OCI-LY7 (cell line): ENCODE results near the gene HS6ST3. TPM values are rescaled to one million over a fixed set of nuclear protein-coding genes. Genes with fewer than 3 reads are reported as not detected.

Experiments
- BruUV-seq: library from RNA; stranded (reverse); fragments of 400-500 nt; replicated peaks from 2 replicates; lab custom pipeline; 2021; lab: Mats Ljungman, UMichigan
- CTCF ChIA-PET: fragments of 300-600 bp; sonication (Branson Sonifier 250); formaldehyde crosslinking; loops from one replicate; lab custom pipeline; 2022; ENCODE audit warnings: antibody characterized with exemption; ENCODE audit not compliant: unreplicated experiment; lab: Charles Lee
- POLR2A ChIA-PET: fragments of 300-600 bp; sonication (Branson Sonifier 250); formaldehyde crosslinking; loops from one replicate; lab custom pipeline; 2022; ENCODE audit warnings: antibody characterized with exemption; lab: Charles Lee
- DNase-seq: peaks from one replicate; pipeline ENCODE4 v3.0.0-alpha.2; 2015; ENCODE audit warnings: low spot score
- H2AFZ ChIP-seq: fragments of 200-600 bp; sonication (generic), shearing (Covaris generic); 2 replicates; pipeline ENCODE4 v1.6.1; 2014; ENCODE audit warnings: mild to moderate bottlenecking, antibody characterized with exemption, low read length, moderate library complexity
- H3K27ac ChIP-seq: fragments of 200-600 bp; sonication (generic); 2 replicates; pipeline ENCODE4 v1.5.1; 2014; ENCODE audit warnings: mixed run types, low read depth, mild to moderate bottlenecking, moderate library complexity, low read length, inconsistent platforms; ENCODE audit not compliant: poor library complexity, severe bottlenecking
- H3K36me3 ChIP-seq: fragments of 200-600 bp; sonication (generic); 2 replicates; pipeline ENCODE4 v1.6.1; 2014; ENCODE audit warnings: mild to moderate bottlenecking, antibody characterized with exemption, low read length, moderate library complexity, mixed read lengths; ENCODE audit not compliant: insufficient read depth
- H3K4me1 ChIP-seq: fragments of 200-600 bp; sonication (generic); 2 replicates; pipeline ENCODE4 v1.5.1; 2014; ENCODE audit warnings: mild to moderate bottlenecking, low read length; ENCODE audit not compliant: insufficient read depth, poor library complexity, severe bottlenecking
- H3K4me2 ChIP-seq: fragments of 200-600 bp; sonication (generic); 2 replicates; pipeline ENCODE4 v1.6.1; 2014; ENCODE audit warnings: mild to moderate bottlenecking, low read length
- H3K4me3 ChIP-seq: fragments of 200-600 bp; sonication (generic); 2 replicates; pipeline ENCODE4 v1.5.1; 2014; ENCODE audit warnings: mild to moderate bottlenecking, low read depth, low read length; ENCODE audit not compliant: poor library complexity, severe bottlenecking
- H3K79me2 ChIP-seq: fragments of 200-600 bp; sonication (generic); 2 replicates; pipeline ENCODE4 v1.6.1; 2016; ENCODE audit warnings: low read depth, mild to moderate bottlenecking, low read length, moderate library complexity, mixed read lengths; ENCODE audit not compliant: insufficient read depth
- H3K9me2 ChIP-seq: fragments of 200-600 bp; sonication (generic); 2 replicates; pipeline ENCODE4 v1.6.1; 2016; ENCODE audit warnings: mild to moderate bottlenecking, low read length, mixed read lengths; ENCODE audit not compliant: insufficient read depth
- H3K9me3 ChIP-seq: fragments of 200-600 bp; sonication (generic); 2 replicates; pipeline ENCODE4 v1.6.1; 2014; ENCODE audit warnings: mild to moderate bottlenecking, mixed run types, low read length, mixed read lengths
- H4K20me1 ChIP-seq: fragments of 200-600 bp; sonication (generic); 2 replicates; pipeline ENCODE4 v1.6.1; 2014; ENCODE audit warnings: mild to moderate bottlenecking, antibody characterized with exemption, low read length, moderate library complexity, mixed read lengths; ENCODE audit not compliant: insufficient read depth
- EZH2phosphoT487 ChIP-seq: fragments of 200-600 bp; sonication (generic); IDR thresholded peaks from 2 replicates; pipeline ENCODE4 v1.6.1; 2018; ENCODE audit warnings: low read depth, borderline replicate concordance, mild to moderate bottlenecking, mixed run types, antibody characterized with exemption, low read length, moderate library complexity, mixed read lengths
- intact Hi-C: fragments of 100-400 bp; cut with micrococcal nuclease; formaldehyde crosslinking; loops from one replicate; pipeline ENCODE4 v1.10.0; 2022; ENCODE audit not compliant: unreplicated experiment
- total RNA-seq, 2 experiments: library from RNA; depleted of rRNA in 1 of 2; stranded (reverse); fragments of >200 nt in 1 of 2; shearing (Covaris generic) in 1 of 2; gene quantifications; 2 replicates each; pipeline ENCODE4 v1.2.3, GENCODE V29; 2014 to 2022
- TF ChIP-seq, protein P1 (sequence below): fragments of 200-600 bp; sonication (generic); conservative IDR thresholded peaks from 2 replicates; pipeline ENCODE4 v1.5.1; 2014; ENCODE audit warnings: mild to moderate bottlenecking, antibody characterized with exemption, low read length, moderate library complexity, mixed read lengths

Gene HS6ST3
- total RNA-seq, 2 experiments from 2014 or later: not detected

DNA sequence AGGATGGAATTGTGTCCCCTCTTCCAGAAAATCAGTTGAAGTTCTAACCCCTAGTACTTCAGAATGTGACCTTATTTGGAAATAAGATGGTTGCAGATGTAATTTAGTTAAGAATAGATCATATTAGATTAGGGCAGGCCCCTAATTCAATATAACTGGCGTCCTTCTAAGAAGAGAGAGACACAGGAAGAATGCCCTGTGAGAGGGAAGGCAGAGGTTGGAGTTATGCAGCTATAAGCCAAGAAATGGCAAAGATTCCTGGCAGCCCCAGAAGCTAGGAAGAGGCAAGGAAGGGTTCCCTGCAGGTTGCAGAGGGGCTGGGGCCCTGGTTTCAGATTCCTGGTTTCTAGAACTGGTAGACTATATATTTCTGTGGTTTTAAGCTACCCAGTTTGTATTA, 30.0 kb downstream of the HS6ST3 start:
- TF ChIP-seq, protein P1, sequence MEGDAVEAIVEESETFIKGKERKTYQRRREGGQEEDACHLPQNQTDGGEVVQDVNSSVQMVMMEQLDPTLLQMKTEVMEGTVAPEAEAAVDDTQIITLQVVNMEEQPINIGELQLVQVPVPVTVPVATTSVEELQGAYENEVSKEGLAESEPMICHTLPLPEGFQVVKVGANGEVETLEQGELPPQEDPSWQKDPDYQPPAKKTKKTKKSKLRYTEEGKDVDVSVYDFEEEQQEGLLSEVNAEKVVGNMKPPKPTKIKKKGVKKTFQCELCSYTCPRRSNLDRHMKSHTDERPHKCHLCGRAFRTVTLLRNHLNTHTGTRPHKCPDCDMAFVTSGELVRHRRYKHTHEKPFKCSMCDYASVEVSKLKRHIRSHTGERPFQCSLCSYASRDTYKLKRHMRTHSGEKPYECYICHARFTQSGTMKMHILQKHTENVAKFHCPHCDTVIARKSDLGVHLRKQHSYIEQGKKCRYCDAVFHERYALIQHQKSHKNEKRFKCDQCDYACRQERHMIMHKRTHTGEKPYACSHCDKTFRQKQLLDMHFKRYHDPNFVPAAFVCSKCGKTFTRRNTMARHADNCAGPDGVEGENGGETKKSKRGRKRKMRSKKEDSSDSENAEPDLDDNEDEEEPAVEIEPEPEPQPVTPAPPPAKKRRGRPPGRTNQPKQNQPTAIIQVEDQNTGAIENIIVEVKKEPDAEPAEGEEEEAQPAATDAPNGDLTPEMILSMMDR: no peak
- TF ChIP-seq EZH2phosphoT487: no peak
- no TSS peak for BruUV-seq
- H3K4me1 ChIP-seq: no peaks in the 10 kb centered on the region
- ChIA-PET POLR2A (no interaction called here), CTCF (no interaction called here)
- H3K4me3 ChIP-seq: no peak overlapping the region
- intact Hi-C loops: no loop called here
- H3K79me2 ChIP-seq: no peaks in the 10 kb centered on the region
- no peaks in the 10 kb centered on the region for H3K36me3 ChIP-seq
- H3K27ac ChIP-seq: no peak overlapping the region
- H3K4me2 ChIP-seq: no peak overlapping the region
- no peaks in the 10 kb centered on the region for H3K9me2 ChIP-seq
- H4K20me1 ChIP-seq: no peaks in the 10 kb centered on the region
- DNase-seq: no peak
- H3K9me3 ChIP-seq: no peaks in the 10 kb centered on the region
- H2AFZ ChIP-seq: no peak overlapping the region

DNA sequence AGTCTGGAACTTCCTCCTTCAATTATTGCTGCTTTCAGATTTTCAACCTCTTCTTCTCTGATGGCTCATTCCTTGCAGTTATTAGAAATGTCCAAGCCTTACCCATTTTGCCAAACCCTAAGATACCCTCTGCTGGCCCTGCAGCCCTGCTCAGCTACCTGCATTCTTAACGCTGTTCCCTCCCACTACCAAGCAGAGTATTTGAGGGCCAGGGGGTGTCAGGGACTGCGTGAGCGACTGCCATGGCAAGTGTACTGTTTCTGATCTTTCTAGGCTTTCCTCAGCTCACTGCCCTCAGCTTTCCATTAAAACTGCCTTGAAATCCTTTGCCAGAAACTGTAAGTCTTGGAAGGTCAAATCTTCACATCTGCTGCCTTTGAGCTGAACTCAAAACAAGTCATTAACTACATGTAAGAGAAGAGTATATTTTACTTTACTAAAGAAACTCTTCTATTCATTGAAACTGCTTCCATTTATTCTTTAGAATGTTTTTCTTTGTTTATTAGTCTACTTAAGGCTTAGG, 41.0 kb downstream of the HS6ST3 start:
- intact Hi-C loops: no loop called here
- Histone ChIP-seq H4K20me1 (no peaks in the 10 kb centered on the region), H3K79me2 (no peaks in the 10 kb centered on the region), H3K27ac (no peak overlapping the region), H3K9me3 (no peaks in the 10 kb centered on the region), H3K36me3 (no peaks in the 10 kb centered on the region), H3K4me2 (no peak overlapping the region), H3K9me2 (no peaks in the 10 kb centered on the region), H3K4me3 (no peak overlapping the region), H3K4me1 (no peaks in the 10 kb centered on the region), H2AFZ (no peak overlapping the region)
- no TSS peak for BruUV-seq
- CTCF ChIA-PET: no interaction called here
- TF ChIP-seq, protein P1: no peak
- TF ChIP-seq EZH2phosphoT487: no peak
- POLR2A ChIA-PET: no interaction called here
- no peak for DNase-seq

DNA sequence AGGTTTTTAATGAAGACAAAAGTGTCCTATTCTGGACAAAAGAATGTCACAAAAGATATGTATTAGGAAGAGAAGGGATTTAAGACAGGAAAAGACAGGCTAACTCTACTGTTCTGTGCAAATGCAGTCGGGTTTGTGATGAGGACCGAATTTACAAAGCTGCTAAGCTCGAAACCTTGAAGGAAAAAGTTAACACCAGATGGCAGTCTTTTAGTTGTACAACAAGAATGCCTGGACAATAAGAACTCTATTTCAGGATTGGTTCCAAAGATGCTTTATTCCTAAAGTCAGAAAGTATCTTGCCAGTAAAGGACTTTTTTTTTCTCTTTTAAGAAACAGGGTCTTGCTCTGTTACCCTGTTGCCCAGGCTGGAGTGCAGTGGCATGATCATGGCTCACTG, 51.1 kb downstream of the HS6ST3 start:
- TF ChIP-seq EZH2phosphoT487: no peak
- TF ChIP-seq, protein P1: 0 out of 2 replicates have a peak, but pooled peaks have one; percentile 18
- no TSS peak for BruUV-seq
- no peak overlapping the region for H3K4me2 ChIP-seq

More for the DNA sequence above, 51.1 kb downstream of the HS6ST3 start:
- no peaks in the 10 kb centered on the region for H3K79me2 ChIP-seq
- no peaks in the 10 kb centered on the region for H4K20me1 ChIP-seq
- H2AFZ ChIP-seq: no peak overlapping the region
- H3K36me3 ChIP-seq: no peaks in the 10 kb centered on the region
- no peak overlapping the region for H3K27ac ChIP-seq
- ChIA-PET POLR2A (interaction anchor here (0.7 kb wide), 1 partner anchor 114 kb away, joined by 3 read pairs; no protein-coding TSS in a partner anchor), CTCF (no interaction called here)
- peak; percentile 4 for DNase-seq
- H3K4me3 ChIP-seq: no peak overlapping the region
- intact Hi-C loops: no loop called here
- H3K9me3 ChIP-seq: no peaks in the 10 kb centered on the region
- H3K9me2 ChIP-seq: no peaks in the 10 kb centered on the region
- H3K4me1 ChIP-seq: no peaks in the 10 kb centered on the region
